ENCODE data around the gene MTOR.

DNA sequence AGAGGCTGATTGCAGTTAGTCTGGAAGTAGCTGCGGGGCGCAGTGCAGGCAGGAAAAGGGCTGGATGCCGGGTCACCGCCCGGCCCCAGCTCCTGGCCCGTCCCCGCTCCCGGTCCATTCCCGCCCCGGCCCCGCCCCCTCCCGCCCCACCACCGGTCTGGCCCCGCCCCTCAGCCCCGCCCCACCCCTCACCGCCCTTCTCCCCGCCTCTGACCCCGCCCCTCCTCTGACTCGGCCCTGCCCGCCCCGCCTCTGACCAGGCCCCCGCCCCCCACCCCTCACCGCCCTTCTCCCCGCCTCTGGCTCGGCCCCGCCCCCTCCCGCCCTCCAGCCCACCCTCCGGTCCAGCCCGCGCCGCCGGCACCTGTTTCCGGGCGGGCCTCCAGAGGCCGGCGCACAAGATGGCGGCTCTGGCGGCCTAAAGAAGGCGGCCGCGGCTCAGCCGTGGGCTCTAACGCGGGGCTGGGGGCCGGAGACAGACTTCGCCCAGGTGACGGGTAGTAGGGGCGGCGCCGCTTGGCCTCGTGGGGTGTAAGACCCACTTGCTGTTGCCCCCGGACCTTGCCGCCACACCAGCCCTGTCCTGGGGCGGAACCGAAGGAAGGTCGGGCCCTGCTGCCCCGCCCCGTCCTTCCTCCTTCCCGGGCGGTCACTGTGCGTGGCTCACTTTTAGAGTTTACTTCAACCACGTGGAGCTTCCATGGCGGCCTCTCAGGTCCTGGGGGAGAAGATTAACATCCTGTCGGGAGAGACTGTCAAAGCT is 10.7 kb upstream of the MTOR start, which contains the start of gene UBIAD1:
- TF ChIP-seq, protein P1, sequence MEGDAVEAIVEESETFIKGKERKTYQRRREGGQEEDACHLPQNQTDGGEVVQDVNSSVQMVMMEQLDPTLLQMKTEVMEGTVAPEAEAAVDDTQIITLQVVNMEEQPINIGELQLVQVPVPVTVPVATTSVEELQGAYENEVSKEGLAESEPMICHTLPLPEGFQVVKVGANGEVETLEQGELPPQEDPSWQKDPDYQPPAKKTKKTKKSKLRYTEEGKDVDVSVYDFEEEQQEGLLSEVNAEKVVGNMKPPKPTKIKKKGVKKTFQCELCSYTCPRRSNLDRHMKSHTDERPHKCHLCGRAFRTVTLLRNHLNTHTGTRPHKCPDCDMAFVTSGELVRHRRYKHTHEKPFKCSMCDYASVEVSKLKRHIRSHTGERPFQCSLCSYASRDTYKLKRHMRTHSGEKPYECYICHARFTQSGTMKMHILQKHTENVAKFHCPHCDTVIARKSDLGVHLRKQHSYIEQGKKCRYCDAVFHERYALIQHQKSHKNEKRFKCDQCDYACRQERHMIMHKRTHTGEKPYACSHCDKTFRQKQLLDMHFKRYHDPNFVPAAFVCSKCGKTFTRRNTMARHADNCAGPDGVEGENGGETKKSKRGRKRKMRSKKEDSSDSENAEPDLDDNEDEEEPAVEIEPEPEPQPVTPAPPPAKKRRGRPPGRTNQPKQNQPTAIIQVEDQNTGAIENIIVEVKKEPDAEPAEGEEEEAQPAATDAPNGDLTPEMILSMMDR (IDR thresholded peaks at IDR 0.05; ENCODE audit: low read length) = no peak
- no peak for TF ChIP-seq EZH2 (optimal IDR thresholded peaks at IDR 0.05; ENCODE audit: low read depth, low read length)
- TF ChIP-seq EZH2phosphoT487 (IDR thresholded peaks at IDR 0.05; ENCODE audit: low read length) = no peak
